ENCODE results near the gene MRPL37. TPM values are rescaled to one million over a fixed set of nuclear protein-coding genes. Genes with fewer than 3 reads are reported as not detected.

MRPL37 gene
- total RNA-seq, 2 donors from 2014 or later: 115 to 164 TPM

DNA sequence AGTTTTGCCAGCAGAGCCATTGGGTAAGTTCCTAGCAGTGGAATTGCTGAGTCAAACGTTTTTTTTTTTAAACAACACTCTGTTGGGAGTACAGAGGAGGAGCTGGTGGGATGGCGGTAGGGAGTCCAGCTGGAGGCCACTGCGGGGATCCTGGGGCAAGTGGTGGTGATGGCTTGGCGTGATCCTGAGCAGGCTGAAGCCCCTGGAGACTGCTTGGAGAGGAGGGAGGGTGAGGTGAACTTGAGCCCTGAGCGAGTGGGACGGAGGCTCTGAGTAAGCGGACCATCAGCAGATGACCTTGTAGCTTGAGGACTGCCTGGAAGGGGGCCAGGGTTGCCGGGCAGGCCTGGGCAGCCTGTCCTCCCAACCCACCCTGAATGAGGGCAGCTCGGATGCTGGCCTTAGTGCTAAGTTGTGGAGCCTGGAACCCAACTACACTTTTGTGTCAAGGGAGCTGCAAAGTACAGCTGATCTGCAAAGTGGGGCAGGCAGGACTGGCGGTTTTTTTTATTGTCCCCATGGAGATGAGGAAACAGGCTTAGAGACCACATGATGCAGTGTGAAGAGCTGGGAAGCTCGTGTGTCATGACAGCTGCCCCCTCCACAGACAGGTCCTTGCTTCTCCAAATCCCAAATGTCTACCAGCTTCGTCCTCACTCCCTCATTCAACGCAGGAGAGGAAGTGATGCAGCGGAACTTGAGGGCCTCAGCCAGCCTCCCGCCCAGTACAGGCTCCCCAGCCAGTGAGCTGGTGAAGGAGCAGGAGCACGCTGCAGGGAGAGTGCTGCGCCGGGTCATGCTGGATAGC lies 20.2 kb downstream of the MRPL37 start:
- ATAC-seq (replicated peaks): no peak
- Mint-ChIP-seq H3K36me3 (ENCODE audit: low read depth) (peaks cover 53% of the 10 kb centered on the region), H3K4me1 (peaks cover 4% of the 10 kb centered on the region), H3K27me3 (no peaks in the 10 kb centered on the region), H3K9me3 (no peaks in the 10 kb centered on the region), H3K27ac (peak overlapping the region; percentile 37), H3K4me3 (no peak overlapping the region)

DNA sequence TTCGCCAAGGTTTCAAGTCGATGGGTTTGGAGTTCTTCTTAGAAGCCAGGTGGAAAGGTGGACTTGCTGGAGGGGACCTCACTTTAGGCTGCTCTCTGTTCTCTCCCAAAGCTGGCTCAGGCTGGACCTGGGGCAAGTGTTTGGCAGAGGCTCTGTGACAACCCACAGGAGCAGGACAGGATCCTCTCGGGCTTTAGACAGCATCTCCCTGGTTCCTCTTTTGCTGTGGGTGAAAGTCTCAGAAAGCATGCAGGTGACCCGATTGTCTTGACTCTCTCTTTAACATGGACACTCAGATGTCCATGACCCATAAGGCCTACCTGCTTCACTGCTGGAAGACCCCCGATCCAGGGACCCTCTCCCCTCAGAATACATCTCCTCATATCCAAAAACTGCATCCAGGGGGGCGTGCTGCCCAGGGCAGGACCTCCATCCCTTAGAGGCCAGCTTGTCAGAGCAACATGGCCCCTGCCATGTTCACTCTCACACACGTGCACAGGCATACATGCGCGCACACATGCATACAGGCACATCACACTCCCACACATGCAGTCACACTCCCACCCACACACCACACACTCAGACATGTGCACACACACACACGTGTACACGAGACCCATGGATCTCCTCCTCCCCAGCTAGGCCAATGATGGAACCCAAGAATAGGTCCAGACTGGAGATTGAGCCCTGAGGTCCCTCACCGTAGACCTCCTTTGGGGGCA lies 21.3 kb downstream of the MRPL37 start:
- Mint-ChIP-seq H3K9me3 (no peaks in the 10 kb centered on the region), H3K36me3 (ENCODE audit: low read depth) (peaks cover 51% of the 10 kb centered on the region), H3K4me3 (no peak overlapping the region), H3K27ac (peak overlapping the region; percentile 33), H3K27me3 (no peaks in the 10 kb centered on the region), H3K4me1 (peaks cover 4% of the 10 kb centered on the region)
- ATAC-seq (replicated peaks): no peak

DNA sequence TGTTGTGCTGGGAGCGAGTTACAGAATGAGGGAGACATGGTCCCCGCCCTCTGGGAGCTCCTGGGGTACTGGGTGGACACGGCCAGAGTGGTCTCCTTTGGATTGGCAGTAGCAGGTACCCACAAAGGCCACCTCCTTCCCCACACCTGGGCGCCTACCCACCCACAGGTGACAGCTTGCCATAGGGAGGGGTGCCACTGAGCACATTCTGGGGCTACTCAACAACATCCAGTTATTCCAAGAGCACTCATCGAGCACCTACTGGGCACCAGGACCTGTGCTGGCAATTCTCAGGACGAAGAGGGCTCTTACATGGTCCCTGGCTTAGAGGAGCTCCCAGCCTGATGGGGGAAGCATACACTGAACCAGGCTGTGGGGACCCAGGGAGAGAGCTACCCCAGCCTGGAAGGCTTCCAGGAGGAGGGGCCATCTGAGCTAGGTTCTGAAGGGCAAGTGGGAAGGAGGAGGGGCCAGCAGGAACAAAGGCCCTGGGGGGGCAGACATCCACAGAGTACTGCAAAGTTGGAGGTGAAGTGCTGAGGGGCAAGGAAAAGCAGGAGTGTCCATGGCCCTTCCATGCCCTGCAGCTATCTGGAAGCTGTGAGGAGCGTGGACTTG lies 22.0 kb downstream of the MRPL37 start:
- ATAC-seq (replicated peaks): no peak
- H3K27me3 Mint-ChIP-seq: no peaks in the 10 kb centered on the region
- H3K9me3 Mint-ChIP-seq: no peaks in the 10 kb centered on the region
- H3K4me1 Mint-ChIP-seq: peaks cover 4% of the 10 kb centered on the region
- H3K4me3 Mint-ChIP-seq: no peak overlapping the region
- peaks cover 44% of the 10 kb centered on the region for H3K36me3 Mint-ChIP-seq (ENCODE audit: low read depth)
- peak overlapping the region; percentile 59 for H3K27ac Mint-ChIP-seq

DNA sequence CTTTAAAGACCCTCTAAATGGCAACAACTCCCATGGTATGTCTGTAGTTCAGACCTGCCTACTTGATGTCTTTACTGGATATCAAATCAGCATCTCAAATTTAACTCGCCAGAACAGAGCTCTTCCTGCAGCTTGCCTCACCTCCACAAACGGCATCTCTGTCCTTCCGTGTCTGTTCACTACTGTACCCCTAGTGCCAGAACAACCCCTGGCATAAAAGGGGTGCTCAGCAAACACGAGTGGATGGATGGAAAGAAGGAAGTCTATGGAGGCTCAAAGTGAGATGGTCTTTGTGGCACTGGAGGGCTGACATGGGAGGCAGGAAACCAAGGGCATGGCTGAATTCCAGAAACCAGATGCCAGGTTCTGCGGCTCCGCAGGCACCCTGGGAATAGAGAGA lies 22.7 kb downstream of the MRPL37 start:
- ATAC-seq (replicated peaks): no peak
- Mint-ChIP-seq H3K36me3 (ENCODE audit: low read depth) (peaks cover 43% of the 10 kb centered on the region), H3K27ac (peak overlapping the region; percentile 59), H3K4me1 (peaks cover 4% of the 10 kb centered on the region), H3K4me3 (no peak overlapping the region), H3K9me3 (no peaks in the 10 kb centered on the region), H3K27me3 (no peaks in the 10 kb centered on the region)

DNA sequence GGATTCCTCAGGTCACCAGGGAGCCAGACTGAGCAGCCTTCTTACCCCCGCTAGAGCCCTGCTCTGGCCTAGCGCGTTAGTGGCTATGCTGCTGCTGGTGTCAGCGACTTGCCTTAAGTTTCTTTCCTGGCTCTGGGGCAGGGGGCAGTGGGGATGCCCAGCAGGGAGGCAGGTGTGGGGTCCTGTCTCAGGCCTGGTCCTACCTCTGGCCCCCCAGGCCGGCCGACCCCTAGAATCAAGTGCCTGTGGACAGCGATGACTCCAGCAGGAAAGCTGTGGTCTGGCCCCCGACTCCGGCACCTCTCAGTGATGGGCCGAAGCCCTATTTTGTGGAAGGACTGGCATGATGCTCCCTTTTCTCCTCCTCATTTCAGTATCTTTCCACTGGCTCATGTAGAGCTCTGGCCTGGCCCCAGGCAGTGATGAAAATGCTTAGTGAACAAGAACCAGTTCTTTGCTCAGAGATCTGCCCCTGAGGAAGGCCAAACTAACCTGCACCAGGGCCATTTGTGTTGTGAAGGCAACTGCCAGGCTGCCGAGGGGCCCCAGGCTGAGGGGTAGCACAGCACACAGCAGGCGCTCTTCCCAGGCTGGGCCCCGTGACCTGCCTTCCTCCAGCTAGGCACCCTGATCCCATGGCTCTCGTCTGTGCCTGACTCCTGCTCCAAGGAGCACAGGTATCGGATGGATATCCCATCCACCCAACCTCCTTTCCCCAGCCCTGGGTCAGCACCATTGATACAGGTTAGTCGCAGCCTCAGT lies 23.7 kb downstream of the MRPL37 start:
- Mint-ChIP-seq H3K4me1 (peaks cover 2% of the 10 kb centered on the region), H3K27me3 (no peaks in the 10 kb centered on the region), H3K27ac (peak overlapping the region; percentile 45), H3K4me3 (no peak overlapping the region), H3K36me3 (ENCODE audit: low read depth) (peaks cover 36% of the 10 kb centered on the region), H3K9me3 (no peaks in the 10 kb centered on the region)
- no peak for ATAC-seq (replicated peaks)

DNA sequence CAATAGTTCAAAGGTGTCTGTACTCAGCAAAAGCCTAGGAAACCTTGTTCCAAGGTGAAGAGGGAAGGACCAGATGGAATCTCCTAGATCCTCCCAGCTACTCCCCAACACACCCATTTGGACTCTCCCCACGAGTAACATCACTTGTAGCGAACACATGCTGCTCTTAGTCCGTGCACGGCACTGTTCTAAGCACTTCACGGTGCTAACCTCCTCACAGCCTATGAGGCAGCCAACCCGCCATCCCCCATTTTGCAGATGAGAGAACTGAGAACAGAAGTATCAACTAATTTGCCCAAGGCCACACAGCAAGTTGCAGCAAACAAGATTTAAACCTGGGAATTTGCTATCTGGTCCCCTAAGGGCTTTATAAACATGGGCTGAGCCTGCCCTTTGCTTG lies 24.3 kb downstream of the MRPL37 start:
- ATAC-seq (replicated peaks): no peak
- Mint-ChIP-seq H3K27ac (peak overlapping the region; percentile 45), H3K27me3 (no peaks in the 10 kb centered on the region), H3K36me3 (ENCODE audit: low read depth) (peaks cover 31% of the 10 kb centered on the region), H3K4me3 (no peak overlapping the region), H3K9me3 (no peaks in the 10 kb centered on the region), H3K4me1 (peaks cover 4% of the 10 kb centered on the region)

DNA sequence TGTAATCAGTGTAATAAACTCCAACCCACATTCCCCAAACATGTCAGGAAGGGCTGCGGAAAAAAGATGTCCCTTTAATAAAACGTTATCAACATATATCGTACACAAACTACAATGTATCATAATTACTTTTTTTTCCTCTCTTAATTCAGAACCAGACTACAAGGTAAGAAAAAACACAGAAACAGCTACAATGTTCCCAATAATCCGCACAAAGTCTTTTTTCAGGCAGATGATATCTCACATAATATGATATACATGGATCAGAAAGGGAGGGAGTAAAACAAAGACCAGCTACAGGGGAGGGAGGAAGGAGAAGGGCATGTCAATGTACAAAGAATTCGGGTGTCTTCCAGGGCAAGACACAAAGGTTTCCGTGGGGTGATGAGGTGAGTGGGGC lies 25.4 kb downstream of the MRPL37 start:
- Mint-ChIP-seq H3K9me3 (no peaks in the 10 kb centered on the region), H3K4me3 (no peak overlapping the region), H3K36me3 (ENCODE audit: low read depth) (peaks cover 27% of the 10 kb centered on the region), H3K4me1 (peaks cover 11% of the 10 kb centered on the region), H3K27ac (peak overlapping the region; percentile 44), H3K27me3 (no peaks in the 10 kb centered on the region)
- ATAC-seq (replicated peaks): no peak

DNA sequence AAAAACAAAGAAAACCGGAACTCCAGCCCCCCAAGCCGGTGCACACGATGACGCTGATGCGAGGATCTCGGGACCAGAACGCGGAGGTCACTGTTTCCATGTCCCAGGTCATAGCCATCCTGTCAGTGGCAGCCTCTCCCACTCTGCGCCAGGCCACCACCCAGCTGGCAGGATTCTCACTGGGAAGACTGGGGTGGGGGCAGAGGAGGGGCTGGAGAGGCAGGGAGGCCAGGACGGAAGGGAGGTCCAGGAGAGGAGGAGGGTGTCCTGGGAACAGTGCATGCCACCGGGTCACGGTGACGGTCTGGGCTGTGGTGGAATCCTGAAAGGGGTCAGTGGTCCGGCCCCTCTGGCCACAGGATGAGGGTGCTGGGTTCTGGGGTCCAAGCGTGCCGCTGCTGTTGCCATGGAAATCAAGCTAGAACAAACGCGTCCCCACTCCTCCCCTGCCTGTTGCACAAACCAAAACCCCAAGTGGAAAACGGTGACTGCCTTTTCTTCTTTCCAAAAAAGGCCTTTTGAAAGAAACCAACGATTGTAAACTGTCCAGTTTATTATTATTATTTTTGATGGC lies 26.1 kb downstream of the MRPL37 start:
- no peak for ATAC-seq (replicated peaks)
- no peaks in the 10 kb centered on the region for H3K27me3 Mint-ChIP-seq
- no peaks in the 10 kb centered on the region for H3K9me3 Mint-ChIP-seq
- H3K4me1 Mint-ChIP-seq: peaks cover 18% of the 10 kb centered on the region
- H3K36me3 Mint-ChIP-seq (ENCODE audit: low read depth): peaks cover 27% of the 10 kb centered on the region
- no peak overlapping the region for H3K4me3 Mint-ChIP-seq
- H3K27ac Mint-ChIP-seq: no peak overlapping the region

DNA sequence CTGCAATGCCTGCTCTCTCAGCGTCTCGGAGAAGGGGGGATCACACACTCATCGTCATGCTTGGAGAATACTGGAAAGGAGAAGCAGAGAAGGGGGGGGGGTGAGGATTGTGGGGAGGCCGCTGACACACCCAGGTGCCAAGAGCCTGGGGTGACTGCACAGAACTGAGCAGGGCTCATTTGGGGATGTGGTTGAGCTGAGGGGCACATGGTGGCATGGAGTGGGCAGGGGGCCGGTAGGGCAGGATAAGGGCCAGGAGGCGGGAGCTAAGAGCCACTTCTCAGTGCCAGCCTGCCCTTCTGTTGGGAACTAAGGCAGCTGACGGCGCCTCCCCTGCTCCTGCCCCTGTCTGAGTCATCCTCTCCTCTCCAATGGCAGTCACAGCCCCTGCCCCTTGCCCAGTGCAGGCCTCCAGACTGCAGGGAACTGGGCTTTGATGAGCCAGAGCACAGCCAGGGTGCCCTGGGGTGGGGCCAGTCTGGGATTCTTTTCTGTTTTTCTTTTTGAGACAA lies 27.2 kb downstream of the MRPL37 start:
- no peak for ATAC-seq (replicated peaks)
- H3K4me3 Mint-ChIP-seq: no peak overlapping the region
- H3K27ac Mint-ChIP-seq: no peak overlapping the region
- no peaks in the 10 kb centered on the region for H3K27me3 Mint-ChIP-seq
- H3K36me3 Mint-ChIP-seq (ENCODE audit: low read depth): peaks cover 27% of the 10 kb centered on the region
- H3K9me3 Mint-ChIP-seq: no peaks in the 10 kb centered on the region
- peaks cover 23% of the 10 kb centered on the region for H3K4me1 Mint-ChIP-seq

DNA sequence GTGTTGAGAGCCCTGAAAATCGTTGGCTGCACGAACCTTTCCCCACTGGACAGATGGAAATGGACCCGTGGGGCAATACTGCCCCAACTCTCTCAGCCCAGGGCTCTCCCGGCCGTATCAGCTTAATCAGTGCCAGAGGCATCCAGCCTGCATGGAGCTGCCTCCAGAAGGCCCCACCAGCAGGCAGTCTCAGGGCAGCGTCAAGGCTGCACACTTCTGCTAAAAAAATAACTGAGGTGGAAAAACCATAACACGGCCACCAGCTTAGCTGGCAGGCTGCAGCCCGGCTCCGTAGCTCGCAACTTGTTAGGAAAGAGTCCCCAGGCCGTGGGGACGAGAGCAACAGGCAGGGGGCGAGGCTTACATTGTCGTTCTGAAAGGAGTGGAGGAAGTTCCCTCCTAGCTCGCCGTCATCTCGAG lies 27.9 kb downstream of the MRPL37 start:
- Mint-ChIP-seq H3K36me3 (ENCODE audit: low read depth) (peaks cover 27% of the 10 kb centered on the region), H3K4me3 (no peak overlapping the region), H3K4me1 (peaks cover 23% of the 10 kb centered on the region), H3K27ac (peak overlapping the region; percentile 17), H3K27me3 (no peaks in the 10 kb centered on the region), H3K9me3 (no peaks in the 10 kb centered on the region)
- ATAC-seq (replicated peaks): no peak

DNA sequence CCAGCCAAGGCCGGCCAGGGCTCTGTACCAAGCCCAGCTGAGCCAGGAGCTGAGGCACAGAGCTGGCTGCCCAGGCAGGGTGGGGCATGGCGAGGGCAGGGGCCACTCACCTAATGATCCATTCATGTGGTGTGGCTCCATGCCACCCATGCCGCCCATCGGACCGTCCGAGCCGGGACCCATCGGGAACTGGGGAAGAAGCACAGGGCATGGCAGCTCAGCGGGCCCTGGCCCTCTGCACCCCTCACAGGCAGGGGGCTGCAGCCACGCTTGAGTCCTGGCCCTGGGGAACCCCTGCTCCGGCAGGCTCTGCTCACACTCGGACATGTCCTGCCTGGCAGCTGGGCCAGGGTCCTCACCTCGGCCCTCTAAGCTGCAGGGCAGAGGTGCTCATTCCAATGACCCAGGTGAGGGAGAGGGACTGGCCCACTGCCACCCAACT lies 28.7 kb downstream of the MRPL37 start:
- H3K27me3 Mint-ChIP-seq: no peaks in the 10 kb centered on the region
- H3K4me3 Mint-ChIP-seq: peak overlapping the region; percentile 60
- H3K4me1 Mint-ChIP-seq: peaks cover 23% of the 10 kb centered on the region
- H3K9me3 Mint-ChIP-seq: no peaks in the 10 kb centered on the region
- no peak for ATAC-seq (replicated peaks)
- H3K27ac Mint-ChIP-seq: peak overlapping the region; percentile 74
- peaks cover 27% of the 10 kb centered on the region for H3K36me3 Mint-ChIP-seq (ENCODE audit: low read depth)

DNA sequence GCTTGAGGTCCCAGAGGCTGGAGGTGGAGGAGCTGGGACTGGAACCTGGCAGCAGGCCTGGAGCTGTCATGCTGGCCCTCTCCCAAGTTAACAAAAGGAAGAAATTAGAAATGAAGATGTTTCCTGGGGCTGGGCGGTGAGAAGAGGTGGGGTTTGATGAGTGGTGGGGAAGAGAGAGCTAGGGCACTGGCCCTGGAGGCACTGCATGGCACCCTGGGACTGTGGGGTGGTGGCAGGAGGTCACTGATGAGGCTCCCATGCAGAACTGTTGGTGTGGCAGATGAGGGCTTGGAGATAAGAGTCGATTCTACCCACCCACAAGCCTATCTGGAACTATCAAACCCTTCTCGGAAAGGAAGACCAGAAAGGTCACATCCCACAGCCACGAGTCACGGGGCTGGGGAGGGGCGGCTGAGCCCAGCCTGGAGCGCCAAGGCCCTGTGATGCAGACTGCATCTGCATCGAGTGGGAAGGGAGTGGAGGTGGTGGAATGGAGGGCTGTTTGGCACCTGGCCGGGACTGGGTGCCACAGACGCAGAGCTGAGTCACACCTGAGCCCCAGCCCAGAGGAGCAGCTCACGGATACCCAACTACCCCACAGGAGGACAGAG lies 29.4 kb downstream of the MRPL37 start:
- peak; percentile 53 for ATAC-seq (replicated peaks)
- peak overlapping the region; percentile 74 for H3K27ac Mint-ChIP-seq
- H3K9me3 Mint-ChIP-seq: no peaks in the 10 kb centered on the region
- H3K4me3 Mint-ChIP-seq: peak overlapping the region; percentile 60
- H3K27me3 Mint-ChIP-seq: no peaks in the 10 kb centered on the region
- peaks cover 23% of the 10 kb centered on the region for H3K4me1 Mint-ChIP-seq
- peaks cover 27% of the 10 kb centered on the region for H3K36me3 Mint-ChIP-seq (ENCODE audit: low read depth)

DNA sequence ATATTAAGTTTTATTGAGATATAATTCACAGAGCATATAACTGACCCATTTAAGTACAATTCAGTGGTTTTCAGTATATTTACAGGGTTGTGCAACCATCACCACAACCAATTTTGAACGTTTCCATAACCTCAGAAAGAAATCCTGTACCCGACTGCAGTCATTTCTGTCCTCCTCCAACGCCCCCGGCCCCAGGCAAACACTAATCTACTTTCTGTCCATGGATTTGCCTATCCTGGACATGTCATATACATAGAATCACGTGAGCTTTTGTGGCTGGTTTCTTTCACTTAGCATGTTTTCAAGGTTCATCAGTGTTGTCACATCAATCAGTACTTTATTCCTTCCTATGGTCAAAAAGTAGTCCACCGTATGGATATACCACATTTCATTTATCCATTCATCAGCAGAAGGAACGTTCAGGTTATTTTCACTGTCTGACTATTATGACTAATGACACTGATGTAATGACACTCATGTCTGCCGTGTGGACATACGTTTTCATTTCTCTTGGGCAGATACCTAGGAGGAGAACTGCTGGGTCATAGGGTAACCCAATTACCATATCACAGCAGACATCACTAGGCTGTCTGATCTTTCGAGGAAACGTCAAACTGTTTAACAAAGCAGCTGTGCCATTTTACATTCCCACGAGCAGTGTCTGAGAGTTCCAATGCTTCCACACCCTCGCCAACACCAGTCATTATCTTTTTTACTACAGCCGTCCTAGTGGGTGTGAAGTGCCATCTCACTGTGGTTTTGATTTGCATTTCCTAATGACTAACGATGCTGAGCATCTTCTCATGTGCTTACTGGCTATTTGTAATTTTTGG lies 30.8 kb downstream of the MRPL37 start:
- Mint-ChIP-seq H3K4me1 (peaks cover 23% of the 10 kb centered on the region), H3K4me3 (peak overlapping the region; percentile 60), H3K27ac (peak overlapping the region; percentile 74), H3K36me3 (ENCODE audit: low read depth) (peaks cover 20% of the 10 kb centered on the region), H3K27me3 (no peaks in the 10 kb centered on the region), H3K9me3 (no peaks in the 10 kb centered on the region)
- ATAC-seq (replicated peaks): peak; percentile 74
